ENCODE measurements around the gene OR4B1.
A peak's percentile ranks its signal among the peaks of the same experiment; 100 is the strongest.

The OR4B1 gene, protein sequence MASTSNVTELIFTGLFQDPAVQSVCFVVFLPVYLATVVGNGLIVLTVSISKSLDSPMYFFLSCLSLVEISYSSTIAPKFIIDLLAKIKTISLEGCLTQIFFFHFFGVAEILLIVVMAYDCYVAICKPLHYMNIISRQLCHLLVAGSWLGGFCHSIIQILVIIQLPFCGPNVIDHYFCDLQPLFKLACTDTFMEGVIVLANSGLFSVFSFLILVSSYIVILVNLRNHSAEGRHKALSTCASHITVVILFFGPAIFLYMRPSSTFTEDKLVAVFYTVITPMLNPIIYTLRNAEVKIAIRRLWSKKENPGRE

DNA sequence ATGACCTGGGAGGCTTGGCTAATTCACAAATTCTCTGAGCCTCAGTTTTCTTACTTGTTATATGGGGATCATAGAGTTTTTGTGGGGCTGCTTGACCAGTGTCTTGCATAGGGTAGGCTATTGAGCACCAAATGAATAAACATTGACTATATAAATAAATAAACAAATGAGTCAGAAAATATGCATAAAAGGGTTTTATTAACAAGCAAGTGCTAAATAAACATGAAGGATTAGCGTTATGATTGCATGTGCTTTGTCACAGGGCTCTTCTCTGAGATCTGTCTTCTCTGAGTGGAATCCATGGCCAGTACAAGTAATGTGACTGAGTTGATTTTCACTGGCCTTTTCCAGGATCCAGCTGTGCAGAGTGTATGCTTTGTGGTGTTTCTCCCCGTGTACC is at the start of gene OR4B1:
TSS of gene OR4B1 (plus strand) at position 301 of the 400 bp plus-strand sequence. CDS start at position 301, 0 bp downstream.
- no peak within 1 kb of the TSS for H2AFZ ChIP-seq (ENCODE audit: low read length, unreplicated experiment)
- no peaks in the 10 kb centered on the region for H3K36me3 ChIP-seq (ENCODE audit: insufficient read depth, low read length)
- no peaks in the 10 kb centered on the region for H3K4me1 ChIP-seq (ENCODE audit: control insufficient read depth, insufficient read depth, low read length, unreplicated experiment)
- peaks cover 33% of the 10 kb centered on the region for H3K27me3 ChIP-seq (ENCODE audit: insufficient read depth, low read length)
- H3K4me3 ChIP-seq (ENCODE audit: low read depth, low read length), result no peak within 1 kb of the TSS
- H3K79me2 ChIP-seq (ENCODE audit: control insufficient read depth, insufficient read depth, low read length, unreplicated experiment), result no peaks in the 10 kb centered on the region
- no peak within 1 kb of the TSS for H3K27ac ChIP-seq (ENCODE audit: low read depth, low read length)

DNA sequence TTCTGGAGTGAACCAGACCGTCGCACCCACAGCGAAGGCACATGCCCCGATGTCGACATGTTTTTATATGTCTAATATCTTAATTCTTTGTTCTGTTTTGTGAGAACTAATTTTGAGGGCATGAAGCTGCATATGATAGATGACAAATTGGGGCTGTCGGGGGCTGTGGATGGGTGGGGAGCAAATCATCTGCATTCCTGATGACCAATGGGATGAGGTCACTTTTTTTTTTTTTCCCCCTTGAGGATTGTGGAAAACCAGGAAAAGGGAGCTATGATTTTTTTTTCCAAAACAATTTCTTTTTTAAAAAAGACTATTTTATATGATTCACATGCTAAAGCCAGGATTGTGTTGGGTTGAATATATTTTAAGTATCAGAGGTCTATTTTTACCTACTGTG is 49.2 kb upstream of the OR4B1 start:
- Histone ChIP-seq H3K4me3 (ENCODE audit: low read depth, low read length) (no peak overlapping the region), H3K27ac (ENCODE audit: low read depth, low read length) (no peak overlapping the region), H3K27me3 (ENCODE audit: insufficient read depth, low read length) (no peaks in the 10 kb centered on the region), H3K36me3 (ENCODE audit: insufficient read depth, low read length) (peaks cover 5% of the 10 kb centered on the region; the same call in 1 of the 2 replicates), H3K4me1 (ENCODE audit: control insufficient read depth, insufficient read depth, low read length, unreplicated experiment) (peaks cover 19% of the 10 kb centered on the region), H3K79me2 (ENCODE audit: control insufficient read depth, insufficient read depth, low read length, unreplicated experiment) (no peaks in the 10 kb centered on the region), H2AFZ (ENCODE audit: low read length, unreplicated experiment) (no peak overlapping the region)

DNA sequence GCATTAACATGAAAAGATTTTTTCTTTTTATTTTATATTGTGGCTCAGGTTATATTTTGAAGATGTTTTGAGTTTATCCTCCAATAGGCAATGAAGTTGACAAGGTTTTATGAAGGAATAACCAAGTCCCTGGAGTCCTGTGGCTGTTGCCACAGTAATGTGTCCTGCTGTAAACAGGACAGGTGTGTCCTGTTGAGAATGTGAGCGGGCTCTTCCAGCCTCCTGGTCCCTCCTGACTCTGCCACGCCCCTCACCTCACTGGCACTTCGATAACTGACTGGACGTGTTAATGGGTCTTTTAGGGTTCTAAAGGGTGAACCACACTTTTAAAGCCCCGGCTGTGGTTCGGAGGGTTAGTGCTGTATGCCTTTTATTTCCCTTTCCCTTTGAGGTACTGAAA is 47.8 kb upstream of the OR4B1 start:
- Histone ChIP-seq H3K27ac (ENCODE audit: low read depth, low read length) (no peak overlapping the region), H3K36me3 (ENCODE audit: insufficient read depth, low read length) (peaks cover 5% of the 10 kb centered on the region; the same call in 1 of the 2 replicates)

DNA sequence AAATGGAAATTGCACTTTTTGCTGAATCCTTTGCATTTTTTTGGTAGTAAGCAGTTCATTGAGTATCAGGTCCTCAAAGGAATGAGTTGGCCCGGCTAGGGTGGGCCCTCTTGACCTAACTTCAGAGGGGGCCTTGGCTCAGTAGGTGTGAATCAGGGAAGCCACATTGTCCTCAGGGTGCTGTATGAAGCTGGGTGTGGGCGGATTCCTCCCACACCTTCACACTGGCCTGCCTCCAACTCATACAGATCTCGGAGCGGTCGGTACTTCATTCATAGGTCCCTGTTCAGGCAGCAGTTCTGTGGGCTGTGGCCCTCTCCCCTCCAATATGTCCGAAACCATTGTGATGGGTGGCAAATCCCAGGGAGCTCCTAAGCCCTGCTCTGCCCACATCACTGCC is 47.4 kb upstream of the OR4B1 start:
- no peak overlapping the region for H3K27ac ChIP-seq (ENCODE audit: low read depth, low read length)
- peaks cover 5% of the 10 kb centered on the region; the same call in 1 of the 2 replicates for H3K36me3 ChIP-seq (ENCODE audit: insufficient read depth, low read length)
- no peaks in the 10 kb centered on the region for H3K27me3 ChIP-seq (ENCODE audit: insufficient read depth, low read length)
- H3K4me1 ChIP-seq (ENCODE audit: control insufficient read depth, insufficient read depth, low read length, unreplicated experiment), result peaks cover 19% of the 10 kb centered on the region
- H3K79me2 ChIP-seq (ENCODE audit: control insufficient read depth, insufficient read depth, low read length, unreplicated experiment), result no peaks in the 10 kb centered on the region
- no peak overlapping the region for H3K4me3 ChIP-seq (ENCODE audit: low read depth, low read length)
- H2AFZ ChIP-seq (ENCODE audit: low read length, unreplicated experiment), result no peak overlapping the region

More for the DNA sequence above, 47.8 kb upstream of the OR4B1 start:
- H3K27me3 ChIP-seq (ENCODE audit: insufficient read depth, low read length), result no peaks in the 10 kb centered on the region
- no peak overlapping the region for H2AFZ ChIP-seq (ENCODE audit: low read length, unreplicated experiment)
- H3K4me3 ChIP-seq (ENCODE audit: low read depth, low read length), result no peak overlapping the region
- H3K79me2 ChIP-seq (ENCODE audit: control insufficient read depth, insufficient read depth, low read length, unreplicated experiment), result no peaks in the 10 kb centered on the region
- peaks cover 19% of the 10 kb centered on the region for H3K4me1 ChIP-seq (ENCODE audit: control insufficient read depth, insufficient read depth, low read length, unreplicated experiment)

DNA sequence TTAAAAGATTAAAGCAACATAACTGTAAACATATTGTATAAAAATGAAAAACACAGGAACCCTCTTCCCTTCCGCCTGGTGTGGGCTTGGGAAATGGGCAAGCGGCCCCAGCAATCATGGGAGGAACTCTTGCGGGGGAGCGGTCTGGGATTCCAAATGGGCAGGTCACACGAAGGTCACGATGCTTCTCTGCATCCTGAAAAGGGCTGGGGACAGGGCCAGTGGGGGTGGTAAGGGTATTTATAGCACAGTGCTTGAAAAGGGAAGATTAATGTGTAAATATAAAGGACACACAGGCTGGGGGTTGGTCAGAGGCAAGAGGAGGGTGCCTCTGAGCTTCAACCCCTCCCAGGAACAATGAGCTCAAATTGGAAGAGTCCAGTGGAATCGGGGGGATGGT is 46.9 kb upstream of the OR4B1 start:
- Histone ChIP-seq H3K4me1 (ENCODE audit: control insufficient read depth, insufficient read depth, low read length, unreplicated experiment) (peaks cover 19% of the 10 kb centered on the region), H3K4me3 (ENCODE audit: low read depth, low read length) (no peak overlapping the region)

DNA sequence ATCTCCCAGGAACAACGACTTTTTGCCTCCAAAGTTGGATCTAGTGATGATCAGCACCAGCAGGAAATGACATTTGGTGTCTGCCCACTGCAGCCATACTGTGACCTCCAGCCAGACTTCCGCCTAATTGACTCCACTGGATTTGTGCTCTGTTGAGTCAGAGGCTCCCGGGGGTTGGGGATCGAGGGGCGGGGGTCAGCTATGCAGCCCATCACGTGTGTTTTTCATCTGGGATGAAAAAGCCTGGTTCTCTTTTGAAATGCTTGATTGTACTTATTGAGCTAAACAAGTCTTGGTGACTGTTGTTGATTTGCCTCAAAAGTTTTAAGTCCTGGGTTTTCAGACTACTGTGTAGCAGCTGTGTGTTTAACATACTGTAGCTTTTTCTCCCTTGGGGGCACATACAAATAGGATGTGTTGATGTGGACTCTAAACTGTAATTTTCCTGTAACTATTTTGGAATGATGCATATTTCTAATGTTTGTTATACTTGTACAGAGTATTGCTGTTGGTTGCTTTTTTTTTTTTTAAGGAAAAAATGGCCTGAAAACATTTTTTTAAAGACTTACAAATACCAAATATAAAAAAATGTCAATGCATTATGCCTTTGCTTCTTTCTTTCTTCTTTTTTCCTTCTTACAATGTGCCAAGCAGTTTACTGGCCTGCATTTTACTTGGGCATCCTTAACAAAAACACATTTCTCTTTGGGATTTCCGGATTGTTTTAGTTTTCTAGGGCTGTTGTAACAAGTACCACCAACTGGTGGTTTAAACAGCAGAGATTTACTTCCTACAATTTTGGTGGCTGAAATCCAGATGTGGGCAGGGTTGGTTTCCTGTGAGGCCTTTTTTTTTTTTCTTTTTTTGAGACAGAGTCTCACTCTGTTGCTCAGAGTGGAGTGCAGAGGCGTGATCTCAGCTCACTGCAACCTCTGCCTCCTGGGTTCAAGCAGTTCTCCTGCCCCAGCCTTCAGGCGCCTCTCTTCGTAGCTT is 46.1 kb upstream of the OR4B1 start:
- Histone ChIP-seq H2AFZ (ENCODE audit: low read length, unreplicated experiment) (no peak overlapping the region), H3K4me1 (ENCODE audit: control insufficient read depth, insufficient read depth, low read length, unreplicated experiment) (peaks cover 19% of the 10 kb centered on the region), H3K27me3 (ENCODE audit: insufficient read depth, low read length) (no peaks in the 10 kb centered on the region), H3K27ac (ENCODE audit: low read depth, low read length) (peak overlapping the region; percentile 12), H3K79me2 (ENCODE audit: control insufficient read depth, insufficient read depth, low read length, unreplicated experiment) (no peaks in the 10 kb centered on the region), H3K36me3 (ENCODE audit: insufficient read depth, low read length) (no peaks in the 10 kb centered on the region), H3K4me3 (ENCODE audit: low read depth, low read length) (no peak overlapping the region)

More for the DNA sequence above, 46.9 kb upstream of the OR4B1 start:
- Histone ChIP-seq H2AFZ (ENCODE audit: low read length, unreplicated experiment) (no peak overlapping the region), H3K79me2 (ENCODE audit: control insufficient read depth, insufficient read depth, low read length, unreplicated experiment) (no peaks in the 10 kb centered on the region), H3K36me3 (ENCODE audit: insufficient read depth, low read length) (peaks cover 5% of the 10 kb centered on the region; the same call in 1 of the 2 replicates), H3K27me3 (ENCODE audit: insufficient read depth, low read length) (no peaks in the 10 kb centered on the region), H3K27ac (ENCODE audit: low read depth, low read length) (no peak overlapping the region)

DNA sequence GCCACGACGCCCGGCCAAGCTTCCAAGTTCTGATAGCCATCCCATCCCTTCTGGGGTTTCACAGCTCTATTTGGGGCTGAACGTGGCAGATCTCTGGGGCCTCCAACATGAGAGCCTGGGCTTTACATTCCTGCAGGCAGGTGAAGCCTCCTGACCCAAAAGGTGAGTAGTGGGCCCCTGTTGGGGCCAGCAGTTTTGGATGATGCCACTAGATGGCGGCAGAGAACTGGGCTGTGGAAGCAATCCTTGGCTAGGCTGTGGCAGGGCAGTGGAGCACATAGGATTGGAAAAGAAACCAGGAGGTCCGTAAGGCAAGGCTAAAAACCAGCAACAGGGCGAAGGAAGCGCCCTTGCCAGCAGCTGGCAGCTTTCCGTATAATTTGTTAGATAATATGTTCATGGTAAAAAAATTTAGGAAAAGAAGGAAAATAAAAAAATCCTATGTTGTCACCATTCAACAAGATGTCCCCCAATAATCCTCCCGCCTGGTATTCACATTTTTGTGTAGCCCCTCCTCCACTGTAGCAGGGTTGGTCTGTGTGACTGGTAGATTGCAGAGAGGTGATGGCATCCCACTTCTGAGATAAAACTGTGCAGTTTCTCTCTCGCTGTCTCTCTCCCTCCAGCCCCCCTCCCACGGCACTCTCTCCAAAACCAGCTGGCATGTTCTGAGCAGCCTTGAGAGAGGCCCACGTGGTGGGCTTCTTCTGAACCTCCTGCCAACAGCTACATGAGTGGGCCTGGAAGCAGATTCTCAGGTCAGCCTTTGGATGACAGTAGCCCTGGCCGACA is 43.6 kb upstream of the OR4B1 start:
- H3K27ac ChIP-seq (ENCODE audit: low read depth, low read length), result no peak overlapping the region
- H3K4me1 ChIP-seq (ENCODE audit: control insufficient read depth, insufficient read depth, low read length, unreplicated experiment), result peaks cover 19% of the 10 kb centered on the region
- H3K79me2 ChIP-seq (ENCODE audit: control insufficient read depth, insufficient read depth, low read length, unreplicated experiment), result no peaks in the 10 kb centered on the region
- H3K36me3 ChIP-seq (ENCODE audit: insufficient read depth, low read length), result no peaks in the 10 kb centered on the region
- no peak overlapping the region for H2AFZ ChIP-seq (ENCODE audit: low read length, unreplicated experiment)
- H3K27me3 ChIP-seq (ENCODE audit: insufficient read depth, low read length), result peaks cover 4% of the 10 kb centered on the region; the same call in 1 of the 2 replicates
- peak overlapping the region; percentile 41 for H3K4me3 ChIP-seq (ENCODE audit: low read depth, low read length)

DNA sequence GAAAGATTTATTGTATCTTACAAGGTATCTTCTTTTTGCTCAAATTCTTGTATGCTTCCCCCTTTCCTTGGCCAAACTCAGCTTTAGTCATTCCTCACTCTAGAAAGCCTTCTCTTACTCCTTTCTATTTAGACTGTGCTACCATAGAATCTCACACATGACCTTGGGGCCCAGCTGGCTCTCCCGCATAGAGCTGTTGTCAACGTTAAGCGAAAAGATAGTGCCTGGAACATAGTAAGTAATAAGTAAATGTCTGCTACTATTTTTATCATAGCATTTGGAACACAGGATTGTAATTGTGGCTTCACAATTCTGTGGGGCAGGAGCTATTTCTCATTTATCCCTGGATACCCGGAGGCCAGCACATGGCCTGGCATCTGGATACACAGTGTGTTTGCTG is 38.9 kb upstream of the OR4B1 start:
- no peak overlapping the region for H2AFZ ChIP-seq (ENCODE audit: low read length, unreplicated experiment)
- H3K27ac ChIP-seq (ENCODE audit: low read depth, low read length), result no peak overlapping the region
- no peaks in the 10 kb centered on the region for H3K79me2 ChIP-seq (ENCODE audit: control insufficient read depth, insufficient read depth, low read length, unreplicated experiment)
- no peaks in the 10 kb centered on the region for H3K36me3 ChIP-seq (ENCODE audit: insufficient read depth, low read length)
- peaks cover 16% of the 10 kb centered on the region for H3K27me3 ChIP-seq (ENCODE audit: insufficient read depth, low read length)
- H3K4me3 ChIP-seq (ENCODE audit: low read depth, low read length), result no peak overlapping the region
- no peaks in the 10 kb centered on the region for H3K4me1 ChIP-seq (ENCODE audit: control insufficient read depth, insufficient read depth, low read length, unreplicated experiment)

DNA sequence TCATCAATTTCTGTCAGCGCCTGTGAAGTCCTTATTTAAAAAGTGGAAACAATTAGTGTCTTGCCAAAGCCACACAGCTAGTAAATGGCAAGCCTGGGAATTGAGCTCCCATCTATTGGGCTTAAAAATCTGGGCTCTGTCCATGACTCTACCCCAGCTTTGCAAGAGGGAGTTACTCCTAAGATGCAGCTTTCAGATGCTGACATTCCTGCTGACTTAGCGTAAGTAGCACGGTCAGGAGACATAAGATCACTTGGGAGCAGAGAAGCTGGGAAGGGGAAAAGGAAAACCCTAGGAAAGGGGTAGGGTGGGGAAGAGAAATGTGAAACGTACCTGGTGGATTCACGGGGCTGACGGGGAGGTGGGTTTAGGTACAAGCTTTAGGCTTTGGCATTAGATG is 36.0 kb upstream of the OR4B1 start:
- no peaks in the 10 kb centered on the region for H3K4me1 ChIP-seq (ENCODE audit: control insufficient read depth, insufficient read depth, low read length, unreplicated experiment)
- H3K27ac ChIP-seq (ENCODE audit: low read depth, low read length), result no peak overlapping the region
- no peak overlapping the region for H2AFZ ChIP-seq (ENCODE audit: low read length, unreplicated experiment)
- H3K4me3 ChIP-seq (ENCODE audit: low read depth, low read length), result no peak overlapping the region
- no peaks in the 10 kb centered on the region for H3K79me2 ChIP-seq (ENCODE audit: control insufficient read depth, insufficient read depth, low read length, unreplicated experiment)
- no peaks in the 10 kb centered on the region for H3K36me3 ChIP-seq (ENCODE audit: insufficient read depth, low read length)
- H3K27me3 ChIP-seq (ENCODE audit: insufficient read depth, low read length), result peaks cover 16% of the 10 kb centered on the region

DNA sequence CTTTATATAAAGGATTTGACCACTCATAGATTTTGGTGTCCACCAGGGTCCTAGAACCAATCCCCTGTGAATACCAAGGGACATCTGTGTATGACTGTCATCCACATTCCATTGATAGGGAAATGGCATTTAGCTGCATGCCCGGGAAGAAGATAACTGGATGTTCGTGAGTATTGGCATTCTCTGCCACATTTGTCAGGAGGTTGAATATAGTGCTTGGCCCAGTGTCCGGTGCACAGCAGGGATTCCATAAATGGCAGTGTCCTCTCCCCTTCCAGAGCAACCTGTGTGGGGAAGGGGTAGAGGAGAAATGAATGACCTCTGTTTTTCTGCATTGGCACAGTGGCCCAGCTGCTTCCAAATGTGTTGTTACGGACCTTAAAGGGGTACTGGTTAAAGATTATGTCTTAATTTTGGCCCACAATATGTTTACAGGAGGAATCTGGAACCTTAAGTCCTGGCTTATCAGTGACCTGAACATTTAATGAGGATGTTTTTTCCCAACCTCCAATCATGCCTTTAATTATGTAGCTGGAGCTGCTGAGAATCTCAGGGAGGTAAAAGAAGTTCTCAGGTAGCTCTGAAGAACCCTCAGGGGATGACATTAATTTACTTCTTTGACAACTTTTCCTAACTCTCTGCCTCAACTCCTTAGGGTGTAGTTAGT is 33.6 kb upstream of the OR4B1 start:
- Histone ChIP-seq H2AFZ (ENCODE audit: low read length, unreplicated experiment) (no peak overlapping the region), H3K4me3 (ENCODE audit: low read depth, low read length) (no peak overlapping the region), H3K27me3 (ENCODE audit: insufficient read depth, low read length) (peaks cover 12% of the 10 kb centered on the region), H3K27ac (ENCODE audit: low read depth, low read length) (no peak overlapping the region), H3K4me1 (ENCODE audit: control insufficient read depth, insufficient read depth, low read length, unreplicated experiment) (no peaks in the 10 kb centered on the region), H3K79me2 (ENCODE audit: control insufficient read depth, insufficient read depth, low read length, unreplicated experiment) (no peaks in the 10 kb centered on the region), H3K36me3 (ENCODE audit: insufficient read depth, low read length) (no peaks in the 10 kb centered on the region)
